ENCODE results near the gene PCCA. TPM values are rescaled to one million over a fixed set of nuclear protein-coding genes. Genes with fewer than 3 reads are reported as not detected.

PCCA gene
- total RNA-seq, 1 donor from 2014 or later: 15.3 TPM

GRCh38 chr13:100349594-100349993 lies 260.7 kb downstream of the PCCA start:
- TF ChIP-seq CTCF (IDR thresholded peaks at IDR 0.05): no peak
- CTCF ChIA-PET: no interaction called here
- POLR2A ChIA-PET: no interaction called here
- Mint-ChIP-seq H3K9me3 (no peaks in the 10 kb centered on the region), H3K27ac (no peak overlapping the region), H3K4me1 (no peaks in the 10 kb centered on the region), H3K27me3 (no peaks in the 10 kb centered on the region), H3K4me3 (no peak overlapping the region), H3K36me3 (ENCODE audit: low read depth) (no peaks in the 10 kb centered on the region)
- ATAC-seq (ENCODE audit: low read depth) (no peak), DNase-seq (no peak)
- intact Hi-C loops (cut with micrococcal nuclease): no loop called here

GRCh38 chr13:100350601-100351000 lies 261.7 kb downstream of the PCCA start:
- ATAC-seq (ENCODE audit: low read depth) (no peak), DNase-seq (no peak)
- POLR2A ChIA-PET: no interaction called here
- no peaks in the 10 kb centered on the region for H3K4me1 Mint-ChIP-seq
- no peaks in the 10 kb centered on the region for H3K9me3 Mint-ChIP-seq
- no peaks in the 10 kb centered on the region for H3K27me3 Mint-ChIP-seq
- intact Hi-C loops (cut with micrococcal nuclease): no loop called here
- H3K4me3 Mint-ChIP-seq: no peak overlapping the region
- no peaks in the 10 kb centered on the region for H3K36me3 Mint-ChIP-seq (ENCODE audit: low read depth)
- no peak for TF ChIP-seq CTCF (IDR thresholded peaks at IDR 0.05)
- CTCF ChIA-PET: no interaction called here
- H3K27ac Mint-ChIP-seq: no peak overlapping the region

GRCh38 chr13:100356426-100356825 lies 267.5 kb downstream of the PCCA start:
- no peaks in the 10 kb centered on the region for H3K27me3 Mint-ChIP-seq
- ATAC-seq (ENCODE audit: low read depth): no peak
- no peaks in the 10 kb centered on the region for H3K4me1 Mint-ChIP-seq
- CTCF ChIA-PET: no interaction called here
- H3K4me3 Mint-ChIP-seq: no peak overlapping the region
- no peak for DNase-seq
- H3K9me3 Mint-ChIP-seq: no peaks in the 10 kb centered on the region
- no peak for TF ChIP-seq CTCF (IDR thresholded peaks at IDR 0.05)
- POLR2A ChIA-PET: no interaction called here
- H3K36me3 Mint-ChIP-seq (ENCODE audit: low read depth): no peaks in the 10 kb centered on the region
- H3K27ac Mint-ChIP-seq: no peak overlapping the region
- intact Hi-C loops (cut with micrococcal nuclease): no loop called here

GRCh38 chr13:100356889-100357288 lies 268.0 kb downstream of the PCCA start:
- intact Hi-C loops (cut with micrococcal nuclease): no loop called here
- DNase-seq (no peak), ATAC-seq (ENCODE audit: low read depth) (no peak)
- CTCF ChIA-PET: interaction anchor here (0.5 kb wide), 1 partner anchor 16 kb away, joined by 3 read pairs; no protein-coding TSS in a partner anchor
- Mint-ChIP-seq H3K4me1 (no peaks in the 10 kb centered on the region), H3K27me3 (no peaks in the 10 kb centered on the region), H3K36me3 (ENCODE audit: low read depth) (no peaks in the 10 kb centered on the region), H3K9me3 (no peaks in the 10 kb centered on the region), H3K27ac (no peak overlapping the region), H3K4me3 (no peak overlapping the region)
- POLR2A ChIA-PET: no interaction called here
- no peak for TF ChIP-seq CTCF (IDR thresholded peaks at IDR 0.05)

- no peaks in the 10 kb centered on the region for H3K36me3 Mint-ChIP-seq (ENCODE audit: low read depth)
- H3K27me3 Mint-ChIP-seq: no peaks in the 10 kb centered on the region
- H3K9me3 Mint-ChIP-seq: no peaks in the 10 kb centered on the region
- H3K4me3 Mint-ChIP-seq: no peak overlapping the region
- POLR2A ChIA-PET: no interaction called here
- ATAC-seq (ENCODE audit: low read depth) (no peak), DNase-seq (no peak)
- no peak for TF ChIP-seq CTCF (IDR thresholded peaks at IDR 0.05)
- no peaks in the 10 kb centered on the region for H3K4me1 Mint-ChIP-seq
- CTCF ChIA-PET: no interaction called here
- H3K27ac Mint-ChIP-seq: no peak overlapping the region
- intact Hi-C loops (cut with micrococcal nuclease): no loop called here
These were observed 268.9 kb downstream of the PCCA start for GRCh38 chr13:100357764-100358163.
